Suprapubic skin (tissue), 3 donors: Measurements from ENCODE around the gene IL4I1.

ENCODE experiments used
- POLR2A ChIP-seq, 2 donors: fragments of 450-650 bp; IDR thresholded peaks; one replicate each; pipeline ENCODE4 v1.6.1; 2017; ENCODE audit warnings: antibody characterized with exemption in 2 of 2, mild to moderate bottlenecking in 2 of 2, moderate library complexity in 2 of 2
- TF ChIP-seq, protein P1 (sequence below), 2 donors: fragments of 200-600 bp in 1 of 2; fragments of 450-650 bp in 1 of 2; sonication (generic) in 1 of 2; IDR thresholded peaks; one replicate each; pipeline ENCODE4 v1.5.1; 2016 to 2019; ENCODE audit warnings: antibody characterized with exemption in 2 of 2, mild to moderate bottlenecking in 1 of 2, moderate library complexity in 1 of 2

DNA sequence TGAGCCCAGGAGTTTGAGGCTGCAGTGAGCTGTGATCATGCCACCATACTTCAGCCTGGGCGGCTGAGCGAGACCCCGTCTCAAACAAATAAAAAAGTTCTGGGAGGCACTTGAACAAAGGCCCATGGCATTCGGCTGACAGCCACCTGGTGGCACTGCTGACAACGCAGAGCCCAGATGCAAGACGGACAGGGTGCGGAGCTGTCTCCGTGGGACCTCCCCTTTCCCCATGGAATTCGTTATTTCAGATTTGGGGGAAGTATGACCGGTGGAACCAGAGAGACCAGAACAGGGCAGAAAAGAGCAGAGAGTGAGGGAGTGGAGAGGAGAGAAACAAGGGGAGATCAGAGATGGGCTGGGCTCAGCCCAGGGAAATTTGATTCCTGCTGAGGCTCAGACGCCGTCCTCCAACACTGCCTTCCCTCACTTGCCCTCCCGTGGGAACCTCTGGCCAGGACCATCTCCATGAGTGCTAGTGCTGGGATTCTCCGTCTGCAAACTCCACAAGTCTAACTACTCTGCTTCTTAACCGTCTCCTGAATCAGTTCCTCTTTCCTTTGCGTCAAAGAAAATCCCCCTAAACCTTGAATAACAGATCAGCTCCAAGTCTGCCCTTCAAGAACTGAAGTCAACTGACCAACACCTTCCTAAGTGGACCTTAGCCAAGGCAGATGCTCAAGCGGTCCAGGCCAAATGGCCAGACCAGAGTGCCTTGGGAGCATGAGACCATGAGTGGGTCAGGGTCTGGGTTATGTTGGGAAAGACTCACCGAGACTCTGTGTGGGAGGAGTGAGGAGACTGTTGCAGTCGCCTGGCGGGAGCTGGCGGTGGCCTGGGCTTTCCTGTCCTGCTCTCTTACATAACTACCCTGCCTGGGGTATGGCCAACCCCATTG is 20.4 kb upstream of the IL4I1 start:
- TF ChIP-seq POLR2A (IDR thresholded peaks at IDR 0.05), result no peak
- TF ChIP-seq, protein P1, sequence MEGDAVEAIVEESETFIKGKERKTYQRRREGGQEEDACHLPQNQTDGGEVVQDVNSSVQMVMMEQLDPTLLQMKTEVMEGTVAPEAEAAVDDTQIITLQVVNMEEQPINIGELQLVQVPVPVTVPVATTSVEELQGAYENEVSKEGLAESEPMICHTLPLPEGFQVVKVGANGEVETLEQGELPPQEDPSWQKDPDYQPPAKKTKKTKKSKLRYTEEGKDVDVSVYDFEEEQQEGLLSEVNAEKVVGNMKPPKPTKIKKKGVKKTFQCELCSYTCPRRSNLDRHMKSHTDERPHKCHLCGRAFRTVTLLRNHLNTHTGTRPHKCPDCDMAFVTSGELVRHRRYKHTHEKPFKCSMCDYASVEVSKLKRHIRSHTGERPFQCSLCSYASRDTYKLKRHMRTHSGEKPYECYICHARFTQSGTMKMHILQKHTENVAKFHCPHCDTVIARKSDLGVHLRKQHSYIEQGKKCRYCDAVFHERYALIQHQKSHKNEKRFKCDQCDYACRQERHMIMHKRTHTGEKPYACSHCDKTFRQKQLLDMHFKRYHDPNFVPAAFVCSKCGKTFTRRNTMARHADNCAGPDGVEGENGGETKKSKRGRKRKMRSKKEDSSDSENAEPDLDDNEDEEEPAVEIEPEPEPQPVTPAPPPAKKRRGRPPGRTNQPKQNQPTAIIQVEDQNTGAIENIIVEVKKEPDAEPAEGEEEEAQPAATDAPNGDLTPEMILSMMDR (IDR thresholded peaks at IDR 0.05), result no peak
